DOHH2 (cell line): ENCODE measurements around the gene PPP2R2D.

Source experiments
- EZH2phosphoT487 ChIP-seq: fragments of 200-600 bp; sonication (generic); IDR thresholded peaks from 2 replicates; pipeline ENCODE4 v1.6.1; 2017; ENCODE audit warnings: borderline replicate concordance, mild to moderate bottlenecking, antibody characterized with exemption, low read length, moderate library complexity, mixed read lengths
- TF ChIP-seq, protein P1 (sequence below): fragments of 200-600 bp; sonication (generic); IDR thresholded peaks from one replicate; pipeline ENCODE4 v1.5.1; 2014; ENCODE audit warnings: antibody characterized with exemption, mild to moderate bottlenecking, low read depth, low read length; ENCODE audit not compliant: poor library complexity, severe bottlenecking

DNA sequence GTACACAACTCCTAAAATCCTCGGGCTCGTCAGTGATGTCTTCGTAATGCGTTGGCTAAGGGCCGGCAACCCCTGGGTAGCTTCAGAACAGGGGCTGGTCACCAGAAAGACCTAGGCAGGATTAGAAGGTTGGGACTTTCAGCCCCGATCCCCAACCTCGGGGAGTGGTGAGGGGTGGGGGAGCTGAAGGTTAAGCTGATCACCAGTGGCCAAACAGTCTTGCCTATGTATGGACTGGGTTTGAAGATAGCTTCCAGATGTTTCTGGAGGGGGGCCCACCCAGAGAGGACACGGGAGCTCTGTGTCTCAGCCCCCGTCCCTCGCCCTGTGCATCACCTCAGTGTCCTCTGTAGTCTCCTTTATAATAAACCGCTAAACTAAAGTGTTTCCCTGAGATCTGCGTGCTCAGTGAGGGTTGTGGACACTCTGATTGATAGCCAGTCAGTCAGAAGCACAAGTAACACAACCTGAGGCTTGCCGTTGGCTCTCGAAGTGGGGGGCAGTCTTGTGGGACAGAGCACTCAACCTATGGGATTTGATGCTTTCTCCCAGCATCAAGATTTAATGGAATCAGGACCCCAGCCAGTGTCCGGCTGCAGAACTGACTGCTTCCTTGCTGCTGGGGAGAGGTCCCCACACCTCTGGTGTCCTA is 10.0 kb downstream of the PPP2R2D start:
- TF ChIP-seq, protein P1, sequence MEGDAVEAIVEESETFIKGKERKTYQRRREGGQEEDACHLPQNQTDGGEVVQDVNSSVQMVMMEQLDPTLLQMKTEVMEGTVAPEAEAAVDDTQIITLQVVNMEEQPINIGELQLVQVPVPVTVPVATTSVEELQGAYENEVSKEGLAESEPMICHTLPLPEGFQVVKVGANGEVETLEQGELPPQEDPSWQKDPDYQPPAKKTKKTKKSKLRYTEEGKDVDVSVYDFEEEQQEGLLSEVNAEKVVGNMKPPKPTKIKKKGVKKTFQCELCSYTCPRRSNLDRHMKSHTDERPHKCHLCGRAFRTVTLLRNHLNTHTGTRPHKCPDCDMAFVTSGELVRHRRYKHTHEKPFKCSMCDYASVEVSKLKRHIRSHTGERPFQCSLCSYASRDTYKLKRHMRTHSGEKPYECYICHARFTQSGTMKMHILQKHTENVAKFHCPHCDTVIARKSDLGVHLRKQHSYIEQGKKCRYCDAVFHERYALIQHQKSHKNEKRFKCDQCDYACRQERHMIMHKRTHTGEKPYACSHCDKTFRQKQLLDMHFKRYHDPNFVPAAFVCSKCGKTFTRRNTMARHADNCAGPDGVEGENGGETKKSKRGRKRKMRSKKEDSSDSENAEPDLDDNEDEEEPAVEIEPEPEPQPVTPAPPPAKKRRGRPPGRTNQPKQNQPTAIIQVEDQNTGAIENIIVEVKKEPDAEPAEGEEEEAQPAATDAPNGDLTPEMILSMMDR: no peak
- no peak for TF ChIP-seq EZH2phosphoT487
